ENCODE results near the gene DDX21. TPM values are rescaled to one million over a fixed set of nuclear protein-coding genes. Genes with fewer than 3 reads are reported as not detected.
"Not testable (repeated sequence)": the region's sequence is repeated elsewhere in the genome, so short reads cannot be mapped to it uniquely, and the experiment has no call there.

Gene DDX21
- total RNA-seq, 2 experiments from 2014 or later: 80.4 to 143 TPM

- Mint-ChIP-seq H3K27ac (peak overlapping the region; percentile 89), H3K36me3 (peaks cover 16% of the 10 kb centered on the region), H3K27me3 (no peaks in the 10 kb centered on the region), H3K4me3 (no peak overlapping the region), H3K4me1 (peaks cover 41% of the 10 kb centered on the region), H3K9me3 (ENCODE audit: low read depth) (no peaks in the 10 kb centered on the region)
- ATAC-seq (peak; percentile 17), DNase-seq (no peak)
- CTCF ChIA-PET: no interaction called here
Observed at GRCh38 chr10:68997211-68997610, 41.2 kb downstream of the DDX21 start.

GRCh38 chr10:69004821-69005220 is 48.9 kb downstream of the DDX21 start:
- peaks cover 8% of the 10 kb centered on the region for H3K4me1 Mint-ChIP-seq
- H3K27ac Mint-ChIP-seq: no peak overlapping the region
- peaks cover 6% of the 10 kb centered on the region for H3K36me3 Mint-ChIP-seq

GRCh38 chr10:69005704-69006485 is 49.9 kb downstream of the DDX21 start:
- Mint-ChIP-seq H3K27me3 (no peaks in the 10 kb centered on the region), H3K9me3 (ENCODE audit: low read depth) (no peaks in the 10 kb centered on the region), H3K36me3 (peaks cover 11% of the 10 kb centered on the region), H3K27ac (no peak overlapping the region), H3K4me1 (peaks cover 3% of the 10 kb centered on the region), H3K4me3 (no peak overlapping the region)
- DNase-seq (no peak), ATAC-seq (no peak)
- CTCF ChIA-PET: interaction anchor here (0.6 to 4.4 kb wide), 32 partner anchors 11 to 402 kb away, joined by 3 to 90 read pairs (median 5); partner anchors contain the start of genes DDX21 and SRGN

More at GRCh38 chr10:69004821-69005220, 48.9 kb downstream of the DDX21 start:
- H3K9me3 Mint-ChIP-seq (ENCODE audit: low read depth): no peaks in the 10 kb centered on the region
- CTCF ChIA-PET: interaction anchor here (0.7 to 4.4 kb wide), 39 partner anchors 9 to 403 kb away, joined by 3 to 90 read pairs (median 5); partner anchors contain the start of genes DDX21 and SRGN
- H3K4me3 Mint-ChIP-seq: no peak overlapping the region
- peak; percentile 61 for ATAC-seq
- no peak for DNase-seq
- H3K27me3 Mint-ChIP-seq: no peaks in the 10 kb centered on the region

GRCh38 chr10:69007260-69007659 is 51.3 kb downstream of the DDX21 start:
- H3K4me3 Mint-ChIP-seq: no peak overlapping the region
- H3K27me3 Mint-ChIP-seq: no peaks in the 10 kb centered on the region
- no peak for DNase-seq
- peaks cover 14% of the 10 kb centered on the region for H3K36me3 Mint-ChIP-seq
- H3K27ac Mint-ChIP-seq: no peak overlapping the region
- CTCF ChIA-PET: interaction anchor here (1.0 to 4.4 kb wide), 5 partner anchors 33 to 385 kb away, joined by 3 to 90 read pairs (median 4); no protein-coding TSS in a partner anchor
- H3K9me3 Mint-ChIP-seq (ENCODE audit: low read depth): no peaks in the 10 kb centered on the region
- H3K4me1 Mint-ChIP-seq: peaks cover 3% of the 10 kb centered on the region
- ATAC-seq: no peak

GRCh38 chr10:69009360-69009759 is 53.4 kb downstream of the DDX21 start:
- ATAC-seq (no peak), DNase-seq (no peak)
- Mint-ChIP-seq H3K27me3 (no peaks in the 10 kb centered on the region), H3K4me3 (no peak overlapping the region), H3K36me3 (peaks cover 28% of the 10 kb centered on the region), H3K27ac (no peak overlapping the region), H3K9me3 (ENCODE audit: low read depth) (no peaks in the 10 kb centered on the region), H3K4me1 (peaks cover 15% of the 10 kb centered on the region)
- CTCF ChIA-PET: interaction anchor here (1.0 to 1.2 kb wide), 2 partner anchors 83 to 84 kb away, joined by 3 to 5 read pairs; no protein-coding TSS in a partner anchor

GRCh38 chr10:69010151-69010640 is 54.2 kb downstream of the DDX21 start:
- ATAC-seq: no peak
- Mint-ChIP-seq H3K9me3 (ENCODE audit: low read depth) (no peaks in the 10 kb centered on the region), H3K36me3 (peaks cover 29% of the 10 kb centered on the region), H3K27ac (no peak overlapping the region), H3K27me3 (no peaks in the 10 kb centered on the region), H3K4me3 (no peak overlapping the region), H3K4me1 (peaks cover 12% of the 10 kb centered on the region)
- CTCF ChIA-PET: interaction anchor here (1.0 to 1.3 kb wide), 4 partner anchors 12 to 112 kb away, joined by 3 to 5 read pairs (median 4); no protein-coding TSS in a partner anchor
- DNase-seq: no peak

GRCh38 chr10:69012778-69013177 is 56.8 kb downstream of the DDX21 start:
- peaks cover 12% of the 10 kb centered on the region for H3K4me1 Mint-ChIP-seq
- ATAC-seq; H3K4me3 Mint-ChIP-seq; H3K27ac Mint-ChIP-seq; H3K9me3 Mint-ChIP-seq (ENCODE audit: low read depth); H3K27me3 Mint-ChIP-seq; DNase-seq; CTCF ChIA-PET: not testable (repeated sequence)
- peaks cover 36% of the 10 kb centered on the region for H3K36me3 Mint-ChIP-seq

GRCh38 chr10:69014171-69014570 is 58.2 kb downstream of the DDX21 start:
- Mint-ChIP-seq H3K4me3 (no peak overlapping the region), H3K4me1 (peaks cover 12% of the 10 kb centered on the region), H3K27me3 (no peaks in the 10 kb centered on the region), H3K27ac (no peak overlapping the region), H3K9me3 (ENCODE audit: low read depth) (no peaks in the 10 kb centered on the region), H3K36me3 (peaks cover 38% of the 10 kb centered on the region)
- ATAC-seq (no peak), DNase-seq (no peak)
- CTCF ChIA-PET: interaction anchor here (0.6 to 1.7 kb wide), 8 partner anchors 10 to 221 kb away, joined by 3 to 9 read pairs (median 4); partner anchors contain the start of gene SRGN

- no peak for DNase-seq
- CTCF ChIA-PET: no interaction called here
- H3K36me3 Mint-ChIP-seq: peaks cover 16% of the 10 kb centered on the region
- no peaks in the 10 kb centered on the region for H3K27me3 Mint-ChIP-seq
- no peak for ATAC-seq
- no peak overlapping the region for H3K27ac Mint-ChIP-seq
- H3K4me3 Mint-ChIP-seq: no peak overlapping the region
- peaks cover 4% of the 10 kb centered on the region for H3K4me1 Mint-ChIP-seq
- no peaks in the 10 kb centered on the region for H3K9me3 Mint-ChIP-seq (ENCODE audit: low read depth)
Observed at GRCh38 chr10:69018613-69019012, 62.6 kb downstream of the DDX21 start.

- peaks cover 15% of the 10 kb centered on the region for H3K4me1 Mint-ChIP-seq
- no peak overlapping the region for H3K4me3 Mint-ChIP-seq
- ATAC-seq (no peak), DNase-seq (no peak)
- no peak overlapping the region for H3K27ac Mint-ChIP-seq
- no peaks in the 10 kb centered on the region for H3K9me3 Mint-ChIP-seq (ENCODE audit: low read depth)
- H3K36me3 Mint-ChIP-seq: peaks cover 3% of the 10 kb centered on the region
- H3K27me3 Mint-ChIP-seq: no peaks in the 10 kb centered on the region
- CTCF ChIA-PET: interaction anchor here (0.9 to 1.2 kb wide), 2 partner anchors 12 to 18 kb away, joined by 3 read pairs; no protein-coding TSS in a partner anchor
Observed at GRCh38 chr10:69022611-69023010, 66.6 kb downstream of the DDX21 start.

- no peak for ATAC-seq
- CTCF ChIA-PET: interaction anchor here (1.2 to 1.5 kb wide), 3 partner anchors 60 to 292 kb away, joined by 3 to 5 read pairs (median 3); no protein-coding TSS in a partner anchor
- no peak overlapping the region for H3K4me3 Mint-ChIP-seq
- no peak for DNase-seq
- H3K36me3 Mint-ChIP-seq: no peaks in the 10 kb centered on the region
- H3K27ac Mint-ChIP-seq: no peak overlapping the region
- H3K4me1 Mint-ChIP-seq: peaks cover 25% of the 10 kb centered on the region
- H3K27me3 Mint-ChIP-seq: no peaks in the 10 kb centered on the region
- no peaks in the 10 kb centered on the region for H3K9me3 Mint-ChIP-seq (ENCODE audit: low read depth)
Observed at GRCh38 chr10:69025370-69025896, 69.5 kb downstream of the DDX21 start.

GRCh38 chr10:69033256-69033655 is 77.3 kb downstream of the DDX21 start:
- H3K27ac Mint-ChIP-seq: no peak overlapping the region
- no peak for ATAC-seq

More at GRCh38 chr10:69033256-69033655, 77.3 kb downstream of the DDX21 start:
- Mint-ChIP-seq H3K36me3 (no peaks in the 10 kb centered on the region), H3K27me3 (no peaks in the 10 kb centered on the region), H3K4me1 (peaks cover 4% of the 10 kb centered on the region), H3K9me3 (ENCODE audit: low read depth) (no peaks in the 10 kb centered on the region), H3K4me3 (no peak overlapping the region)
- CTCF ChIA-PET: no interaction called here
- DNase-seq: no peak
